Measurements from ENCODE around the gene PRSS56.
A peak's percentile ranks its signal among the peaks of the same experiment; 100 is the strongest.

The PRSS56 gene

GRCh38 chr2:232502911-232503808 is 17.0 kb upstream of the PRSS56 start:
- peak in 4 of 5 experiments; percentile 8 to 53 (median 36) for DNase-seq

GRCh38 chr2:232503809-232504323 is 16.3 kb upstream of the PRSS56 start:
- DNase-seq: no peak

- no peak for DNase-seq
Measured at GRCh38 chr2:232504438-232504837, 15.8 kb upstream of the PRSS56 start.

- DNase-seq: no peak
Measured at GRCh38 chr2:232505856-232506255, 14.3 kb upstream of the PRSS56 start.

- no peak for DNase-seq
Measured at GRCh38 chr2:232506709-232507108, 13.5 kb upstream of the PRSS56 start.

- DNase-seq: no peak
Measured at GRCh38 chr2:232508251-232508650, 11.9 kb upstream of the PRSS56 start.

GRCh38 chr2:232511336-232511890 is 8.8 kb upstream of the PRSS56 start:
- no peak for DNase-seq

- no peak for DNase-seq
Measured at GRCh38 chr2:232512602-232513001, 7.6 kb upstream of the PRSS56 start.

- no peak for DNase-seq
Measured at GRCh38 chr2:232513353-232513752, 6.8 kb upstream of the PRSS56 start.

GRCh38 chr2:232515639-232516038 is 4.5 kb upstream of the PRSS56 start:
- no peak for DNase-seq

- DNase-seq: no peak
Measured at GRCh38 chr2:232516551-232516950, 3.6 kb upstream of the PRSS56 start.

- DNase-seq: no peak
Measured at GRCh38 chr2:232518844-232519243, 1.3 kb upstream of the PRSS56 start.

GRCh38 chr2:232520489-232520888 is 301 bp downstream of the PRSS56 start:
- DNase-seq: no peak

GRCh38 chr2:232521098-232521497 is 910 bp downstream of the PRSS56 start:
- DNase-seq: no peak

GRCh38 chr2:232521959-232522622 is 1.9 kb downstream of the PRSS56 start:
- peak; percentile 41 to 63 (median 56) for DNase-seq

- DNase-seq: no peak
Measured at GRCh38 chr2:232522623-232523401, 2.6 kb downstream of the PRSS56 start.

GRCh38 chr2:232523402-232523681 is 3.2 kb downstream of the PRSS56 start:
- DNase-seq: no peak

- DNase-seq: peak in 1 of 5 experiments; percentile 27
Measured at GRCh38 chr2:232523682-232524597, 3.8 kb downstream of the PRSS56 start.

GRCh38 chr2:232524771-232525170 is 4.6 kb downstream of the PRSS56 start:
- no peak for DNase-seq

- no peak for DNase-seq
Measured at GRCh38 chr2:232525199-232525598, 5.0 kb downstream of the PRSS56 start.

GRCh38 chr2:232525791-232526371 is 5.7 kb downstream of the PRSS56 start, which contains the start of gene CHRND:
Gene CHRND (plus strand): TSS chr2:232526160. CDS start chr2:232526216, 56 bp downstream.
- no peak for DNase-seq

All from T-helper 2 cell (primary cell).